ENCODE results near the gene RGS1. TPM values are rescaled to one million over a fixed set of nuclear protein-coding genes. Genes with fewer than 3 reads are reported as not detected.
A peak's percentile ranks its signal among the peaks of the same experiment; 100 is the strongest.

RGS1 gene, protein sequence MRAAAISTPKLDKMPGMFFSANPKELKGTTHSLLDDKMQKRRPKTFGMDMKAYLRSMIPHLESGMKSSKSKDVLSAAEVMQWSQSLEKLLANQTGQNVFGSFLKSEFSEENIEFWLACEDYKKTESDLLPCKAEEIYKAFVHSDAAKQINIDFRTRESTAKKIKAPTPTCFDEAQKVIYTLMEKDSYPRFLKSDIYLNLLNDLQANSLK
- 147 TPM for total RNA-seq

DNA sequence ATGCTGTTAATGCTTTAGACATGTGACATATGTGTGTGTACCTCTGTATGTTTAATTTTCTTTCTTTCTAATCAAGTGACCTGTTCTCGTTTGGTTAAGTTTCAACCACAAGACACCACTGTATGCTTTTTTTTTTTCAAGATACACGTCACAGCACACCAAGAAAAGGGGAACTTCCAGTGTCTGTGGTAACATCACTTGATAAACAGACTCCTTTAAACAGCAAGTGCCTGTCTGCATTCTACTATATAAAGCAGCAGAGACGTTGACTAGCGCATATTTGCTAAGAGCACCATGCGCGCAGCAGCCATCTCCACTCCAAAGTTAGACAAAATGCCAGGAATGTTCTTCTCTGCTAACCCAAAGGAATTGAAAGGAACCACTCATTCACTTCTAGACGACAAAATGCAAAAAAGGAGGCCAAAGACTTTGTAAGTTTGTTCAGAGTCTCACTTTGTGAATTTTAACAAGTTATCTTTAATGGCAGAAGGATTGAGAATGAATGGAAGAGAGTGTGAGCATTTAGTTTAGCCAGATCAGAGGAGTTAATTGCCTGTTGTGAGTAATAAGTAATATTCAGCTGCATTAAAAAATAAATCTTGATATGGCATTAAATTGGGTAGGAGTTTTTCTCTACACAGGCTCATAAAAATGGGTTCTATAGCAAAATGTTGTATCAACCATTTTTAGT is at the start of gene RGS1:
RGS1 (plus strand) TSS at position 275 of the 691 bp plus-strand sequence; CDS start at position 295, 20 bp downstream.
- DNase-seq (ENCODE audit: low spot score) = peak; percentile 67

DNA sequence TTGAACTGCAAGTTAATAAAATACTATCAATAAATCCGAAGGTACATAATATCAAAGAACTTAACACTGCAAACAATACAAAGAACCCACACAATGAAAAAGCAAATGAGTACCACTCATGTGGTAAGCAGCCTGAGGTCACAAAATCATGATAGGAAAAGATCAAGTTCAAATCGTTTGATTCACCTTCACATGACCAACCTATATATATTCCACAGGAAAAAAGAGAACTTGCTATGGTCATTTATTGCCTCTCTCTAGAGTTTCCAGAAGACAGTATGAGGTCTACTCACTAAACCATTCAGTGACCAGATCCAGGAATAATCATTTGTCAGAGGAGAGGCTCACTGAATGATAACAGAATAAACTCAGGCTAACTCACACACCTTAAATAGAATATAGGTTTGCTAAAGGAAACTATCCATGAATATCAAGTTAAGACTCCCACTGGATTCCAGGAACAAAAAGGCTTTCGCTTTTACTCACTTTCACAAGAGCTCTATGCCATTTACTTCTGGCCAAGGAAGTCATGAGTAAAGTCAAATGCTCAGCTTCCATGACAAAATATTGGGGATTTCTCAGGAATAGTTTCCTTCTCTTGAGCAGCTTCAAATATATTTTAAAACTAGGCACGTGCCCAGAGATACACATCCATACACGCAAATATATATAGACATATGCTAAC is 48.3 kb upstream of the RGS1 start:
- DNase-seq (ENCODE audit: low spot score) = no peak

DNA sequence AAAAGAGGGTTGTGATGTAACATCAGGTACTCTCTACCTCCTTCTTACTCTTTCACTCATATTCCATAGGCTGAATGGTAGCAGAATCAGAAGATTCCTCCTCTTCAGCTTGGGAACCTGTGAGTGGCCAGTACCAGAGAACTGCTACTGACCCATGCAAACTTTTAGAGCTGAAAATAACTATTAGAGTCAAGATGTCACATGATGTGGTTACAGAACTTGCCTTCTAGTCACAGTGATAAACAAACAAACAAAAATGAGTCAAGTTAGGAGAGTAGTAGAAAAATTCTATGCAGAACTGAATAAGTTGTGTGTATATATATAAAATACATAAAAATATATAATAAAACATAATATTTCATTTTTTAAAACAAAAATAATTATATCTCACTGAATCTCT is 47.6 kb upstream of the RGS1 start:
- DNase-seq (ENCODE audit: low spot score) = no peak

DNA sequence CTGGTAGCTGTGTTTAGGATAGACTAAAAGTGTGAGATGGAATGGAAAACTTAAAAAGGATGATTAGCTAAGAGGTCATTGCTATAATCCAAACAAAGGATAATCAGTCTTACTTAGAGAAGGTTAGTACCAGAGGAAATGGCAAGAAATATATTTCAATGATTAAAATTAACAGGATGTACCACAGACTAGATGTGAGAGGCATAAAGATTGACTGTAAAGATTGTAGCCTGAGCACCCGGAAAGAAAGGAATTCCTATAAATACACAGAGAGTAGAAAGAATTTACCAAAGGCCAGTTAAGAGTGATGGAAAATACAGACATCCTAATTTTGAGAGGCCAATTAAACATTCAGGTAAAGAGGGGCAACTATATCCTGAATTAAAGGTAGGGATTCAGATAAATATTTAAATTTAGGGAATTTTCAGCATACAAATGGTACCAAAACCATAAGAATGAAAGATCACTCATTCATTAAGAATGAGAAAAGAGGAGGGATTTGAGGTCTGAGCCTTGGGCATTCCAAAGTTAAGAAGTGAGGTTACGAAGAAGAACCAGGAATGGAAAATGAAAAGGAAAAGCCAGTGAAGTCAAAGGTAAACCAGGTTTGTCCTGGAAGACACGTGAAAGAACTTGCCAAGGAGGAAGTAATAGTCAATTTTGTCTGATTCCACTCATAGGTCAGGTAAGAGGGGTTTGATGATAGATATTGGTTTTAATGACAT is 46.4 kb upstream of the RGS1 start:
- DNase-seq (ENCODE audit: low spot score) = no peak

DNA sequence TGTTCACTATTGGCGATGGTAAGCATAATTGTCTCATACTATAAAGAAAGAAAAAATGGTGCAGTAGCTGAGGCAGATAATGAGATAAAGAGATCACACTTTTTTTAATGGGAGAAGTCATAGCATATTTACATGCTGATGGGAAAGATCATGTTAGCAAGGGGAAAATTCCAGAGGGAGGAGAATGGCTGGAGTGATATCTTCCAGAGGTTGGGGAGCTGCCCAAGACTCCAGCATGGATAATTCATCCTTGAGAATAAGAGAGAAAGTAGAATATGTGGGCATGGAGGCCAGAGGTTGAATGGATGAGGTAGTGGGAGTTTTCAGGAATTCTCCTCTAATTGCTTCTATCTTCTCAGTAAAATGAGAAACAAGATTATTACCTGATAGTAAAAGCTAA is 45.8 kb upstream of the RGS1 start:
- no peak for DNase-seq (ENCODE audit: low spot score)

DNA sequence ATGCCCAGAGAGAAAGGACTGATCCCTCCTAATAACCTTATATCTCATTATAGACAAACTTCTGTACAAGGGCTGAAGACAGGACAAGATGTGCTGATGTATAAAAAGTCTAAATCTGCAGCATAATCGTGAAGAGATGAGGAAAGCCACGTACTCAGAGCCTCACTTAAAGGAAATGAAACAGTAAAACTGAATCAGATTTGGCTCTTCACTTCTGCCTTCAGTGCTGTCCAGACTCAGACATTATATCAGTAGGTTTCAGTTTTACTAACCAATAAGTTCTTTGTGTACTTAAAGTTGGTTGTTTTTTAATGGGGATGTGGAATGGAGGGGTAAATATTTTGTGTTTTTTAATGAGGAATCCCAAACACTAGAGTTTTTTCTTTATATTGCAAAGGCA is 45.3 kb upstream of the RGS1 start:
- no peak for DNase-seq (ENCODE audit: low spot score)

DNA sequence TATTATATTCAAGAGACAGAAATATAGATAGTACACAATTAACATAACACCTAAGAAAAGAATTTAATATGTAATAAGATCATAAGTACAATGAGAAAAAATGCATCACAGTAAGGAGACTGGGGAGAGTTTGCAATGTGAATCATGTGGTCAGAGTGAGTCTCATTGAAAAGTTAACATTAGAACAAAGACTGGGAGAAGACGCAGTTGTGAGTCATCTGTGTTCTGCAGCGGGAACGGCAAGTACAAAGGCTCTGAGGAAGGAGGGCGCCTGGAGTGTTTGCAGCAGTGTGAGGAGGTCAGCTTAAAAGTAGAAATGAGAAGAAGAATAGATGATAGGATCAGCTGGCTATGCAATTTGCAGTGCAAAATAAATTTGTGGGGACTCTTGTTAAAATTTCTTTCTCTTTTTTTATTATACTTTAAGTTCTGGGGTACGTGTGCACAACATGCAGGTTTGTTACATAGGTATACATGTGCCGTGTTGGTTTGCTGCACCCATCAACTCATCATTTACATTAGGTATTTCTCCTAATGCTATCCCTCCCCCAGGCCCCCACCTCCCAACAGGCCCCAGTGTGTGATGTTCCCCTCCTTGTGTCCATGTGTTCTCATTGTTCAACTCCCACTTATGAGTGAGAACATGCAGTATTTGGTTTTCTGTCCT is 44.4 kb upstream of the RGS1 start:
- DNase-seq (ENCODE audit: low spot score) = peak; percentile 68

DNA sequence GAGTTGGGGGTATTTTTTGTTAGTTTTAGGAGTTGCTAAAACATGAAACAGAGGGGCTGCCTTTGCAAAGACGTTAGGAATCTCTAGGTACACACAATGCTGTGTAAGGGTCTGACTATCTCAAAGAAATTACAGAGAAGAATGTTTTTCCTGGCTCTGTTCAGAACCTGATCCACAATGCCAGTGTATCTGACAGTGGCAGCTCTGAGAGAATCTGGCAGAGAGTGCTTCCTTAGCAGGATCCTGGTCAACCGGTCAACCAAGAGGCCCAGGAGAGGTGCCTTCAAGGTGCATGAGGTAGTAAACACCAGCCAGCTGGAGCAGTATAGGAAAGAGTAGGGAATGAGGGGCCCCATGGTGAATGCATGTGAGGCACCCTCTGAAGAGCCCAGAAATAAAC is 40.9 kb upstream of the RGS1 start:
- DNase-seq (ENCODE audit: low spot score) = no peak

DNA sequence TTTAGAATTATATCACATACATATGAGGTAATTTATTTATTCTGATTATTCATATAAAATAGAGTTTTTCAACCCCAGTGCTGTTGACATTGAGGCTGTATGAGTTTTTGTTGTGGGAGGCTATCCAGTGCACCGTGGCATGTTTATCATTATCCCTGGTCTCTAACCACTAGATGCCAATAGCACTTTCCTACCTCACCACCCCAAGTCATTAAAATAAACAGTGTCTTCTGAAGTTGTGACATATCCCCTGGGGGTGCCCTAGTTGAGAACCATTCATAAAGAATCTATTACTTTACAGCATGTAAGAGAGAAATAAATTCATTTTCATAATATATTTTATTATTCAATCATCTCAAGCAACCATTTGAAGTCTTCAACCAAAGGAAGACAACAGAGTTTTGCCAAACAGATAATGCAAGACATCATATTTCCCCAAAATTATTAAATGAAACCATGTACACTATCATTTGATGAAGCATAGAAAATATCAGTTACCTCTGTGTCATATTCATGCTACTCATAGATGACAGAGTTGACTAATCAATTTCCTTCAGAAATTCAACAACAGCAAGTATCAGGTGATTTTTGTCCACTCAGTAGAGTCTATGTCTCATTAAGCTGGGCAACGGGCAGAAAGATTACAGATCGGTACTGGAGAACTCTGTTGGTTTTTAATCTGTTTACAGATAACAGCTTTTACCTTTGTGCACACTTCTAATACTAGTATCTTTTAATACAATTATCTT is 39.5 kb upstream of the RGS1 start:
- no peak for DNase-seq (ENCODE audit: low spot score)

DNA sequence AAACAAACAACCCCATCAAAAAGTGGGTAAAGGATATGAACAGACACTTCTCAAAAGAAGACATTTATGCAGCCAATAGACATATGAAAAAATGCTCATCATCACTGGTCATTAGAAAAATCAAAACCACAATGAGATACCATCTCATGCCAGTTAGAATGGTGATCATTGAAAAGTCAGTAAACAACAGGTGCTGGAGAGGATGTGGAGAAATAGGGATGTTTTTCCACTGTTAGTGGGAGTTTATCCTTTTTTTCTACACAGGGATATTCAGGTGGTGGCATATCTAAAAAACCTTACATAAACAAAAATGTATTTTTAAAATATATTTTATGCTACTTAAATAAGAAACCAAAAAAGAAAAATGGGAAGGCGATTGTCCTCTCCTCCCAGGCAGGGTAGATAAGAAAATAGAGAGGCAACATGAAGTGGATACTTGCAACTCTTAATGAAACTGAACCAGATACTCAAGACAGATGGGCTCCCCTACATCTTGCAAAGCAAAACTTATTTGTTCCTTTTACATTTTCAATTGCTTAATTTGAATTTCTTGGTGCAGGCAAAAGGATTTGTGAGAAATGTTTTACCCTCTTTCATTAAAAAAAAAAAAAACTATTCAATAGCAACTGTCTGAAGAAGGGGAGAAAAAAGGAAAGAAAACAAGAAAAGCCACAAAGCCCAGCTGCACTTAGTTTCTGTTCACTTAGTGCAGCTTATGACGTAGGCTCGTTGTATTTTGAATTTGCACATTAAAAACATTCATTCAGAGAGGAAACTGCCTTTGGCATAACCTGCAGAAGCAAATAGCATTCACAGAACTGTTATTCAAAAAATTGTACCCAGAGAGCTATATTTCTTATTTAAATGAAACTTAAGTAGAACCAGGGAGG is 36.9 kb upstream of the RGS1 start:
- no peak for DNase-seq (ENCODE audit: low spot score)

DNA sequence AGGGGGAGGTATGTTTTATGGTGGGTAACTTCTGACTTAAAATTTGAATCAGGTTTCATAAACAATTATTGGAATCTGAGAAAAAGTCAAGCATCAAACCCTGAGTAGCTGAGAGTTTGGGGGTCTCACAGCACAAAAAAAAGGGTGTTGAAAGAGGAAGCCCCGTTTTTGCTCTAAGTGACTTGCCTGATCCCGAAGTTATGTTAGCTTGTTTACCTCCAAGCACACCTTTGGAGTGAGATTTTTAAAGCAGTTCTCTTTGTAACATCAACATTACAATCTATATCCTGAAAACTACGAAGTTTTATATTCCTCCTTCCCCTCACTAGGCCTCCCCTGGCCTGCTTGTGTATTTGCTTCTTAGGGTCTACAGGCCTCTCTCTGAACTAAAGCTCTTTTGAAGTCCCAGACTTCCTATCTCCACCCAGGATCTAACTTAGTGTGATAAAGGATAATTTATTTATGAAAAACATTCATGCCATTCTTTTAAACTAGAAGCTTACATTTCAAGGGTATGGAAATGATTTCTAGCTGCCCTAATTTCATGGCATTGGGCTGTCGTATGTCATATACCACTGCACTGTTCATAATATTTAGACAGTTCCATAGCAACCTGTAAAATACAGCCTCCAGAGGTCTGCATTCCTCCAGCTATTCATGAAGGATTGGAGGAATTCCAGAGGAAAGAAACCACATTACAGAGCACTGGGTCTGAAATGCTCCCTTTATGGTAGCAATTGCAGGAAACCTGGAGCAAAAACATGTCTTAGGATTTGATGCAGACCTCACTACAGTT is 36.1 kb upstream of the RGS1 start:
- no peak for DNase-seq (ENCODE audit: low spot score)

DNA sequence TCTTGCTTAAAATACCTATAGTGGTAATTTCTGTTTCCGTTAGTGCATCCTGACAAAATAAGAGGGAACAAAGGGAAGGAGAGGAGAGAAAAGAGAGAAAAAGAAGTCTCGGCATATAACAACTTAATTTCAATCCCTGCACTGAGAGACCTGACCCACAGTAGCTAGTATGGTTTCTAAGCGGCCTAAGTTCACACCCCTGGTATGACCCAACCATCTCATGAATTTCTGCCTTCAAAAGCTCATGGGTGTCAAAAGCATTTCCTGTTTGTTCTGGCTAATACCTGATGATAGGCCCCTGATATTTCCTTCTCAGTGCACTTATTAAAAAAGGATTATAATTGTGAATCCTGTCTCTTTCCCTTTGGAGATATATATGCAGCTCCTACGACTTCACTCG is 32.1 kb upstream of the RGS1 start:
- DNase-seq (ENCODE audit: low spot score) = no peak

DNA sequence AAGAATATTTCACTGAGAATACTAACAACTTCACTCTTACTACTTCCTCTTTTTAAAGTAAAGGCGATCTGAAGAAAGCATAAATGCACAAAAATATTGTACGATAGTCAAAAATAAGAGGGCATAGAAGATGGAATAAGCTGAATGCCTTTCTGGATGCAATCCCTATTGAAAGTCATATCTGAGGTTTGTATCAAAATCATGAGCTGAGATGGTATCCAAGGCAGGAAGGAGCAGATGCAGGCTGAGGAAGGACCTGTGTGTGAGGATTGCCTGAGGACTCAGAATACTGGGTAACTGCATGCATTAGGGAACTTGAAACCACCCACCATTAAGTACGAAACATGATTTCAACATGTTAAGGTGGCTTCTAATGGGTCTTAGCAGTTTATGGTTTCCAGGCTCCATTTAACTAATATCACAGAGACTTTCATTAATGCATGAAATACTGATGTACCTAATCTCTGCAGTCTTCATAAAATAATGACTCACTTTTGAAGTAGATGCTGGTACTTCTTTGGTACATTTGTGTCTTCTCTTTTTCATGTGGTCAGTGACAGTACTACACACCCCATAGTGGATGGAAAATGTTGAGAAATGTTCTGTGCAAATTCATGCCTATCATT is 29.6 kb upstream of the RGS1 start:
- no peak for DNase-seq (ENCODE audit: low spot score)

DNA sequence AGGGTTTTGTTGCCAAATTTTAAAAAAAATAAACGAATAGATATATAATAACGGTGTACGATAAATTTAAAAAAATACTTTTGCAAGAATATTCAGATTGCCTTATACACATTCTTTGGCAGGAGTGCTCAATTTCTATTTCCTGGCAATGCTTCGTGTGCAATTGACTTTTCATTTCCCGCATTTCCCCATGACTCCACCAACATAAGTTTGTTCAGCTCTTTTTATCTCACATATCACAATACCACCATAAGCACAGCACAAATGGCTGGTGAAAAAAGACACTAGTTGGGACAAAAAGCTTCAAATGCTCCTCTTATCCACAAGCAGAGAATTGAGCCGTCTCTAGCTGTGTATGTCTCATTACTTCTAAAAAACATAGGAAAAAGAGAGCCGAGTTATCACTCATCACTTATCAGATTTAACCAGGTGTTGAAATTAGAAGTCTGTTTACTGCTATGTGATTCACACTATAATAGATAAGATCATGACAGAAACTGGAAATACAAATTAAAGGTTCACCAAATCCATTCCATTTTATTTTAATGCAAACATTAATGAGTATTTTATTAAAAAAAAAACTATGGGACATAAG is 28.9 kb upstream of the RGS1 start:
- no peak for DNase-seq (ENCODE audit: low spot score)

DNA sequence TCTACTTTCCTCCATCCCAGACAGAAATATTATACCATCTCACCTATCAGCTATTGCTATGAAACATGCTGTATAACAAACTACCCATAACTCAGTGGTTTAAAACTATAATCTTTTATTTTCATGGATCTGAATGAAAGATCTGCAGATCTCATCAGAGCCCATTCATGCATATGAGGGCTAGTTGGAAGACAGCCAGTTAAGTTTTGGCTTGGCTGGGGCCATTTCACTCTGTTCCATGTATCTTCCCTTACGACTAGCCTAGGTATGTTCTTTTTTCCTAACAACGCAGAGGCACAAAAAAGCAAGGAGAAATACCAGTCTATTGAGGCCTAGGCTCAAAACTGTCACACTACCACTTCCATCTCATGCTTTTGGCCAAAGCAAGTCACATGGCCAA is 28.1 kb upstream of the RGS1 start:
- DNase-seq (ENCODE audit: low spot score) = no peak

DNA sequence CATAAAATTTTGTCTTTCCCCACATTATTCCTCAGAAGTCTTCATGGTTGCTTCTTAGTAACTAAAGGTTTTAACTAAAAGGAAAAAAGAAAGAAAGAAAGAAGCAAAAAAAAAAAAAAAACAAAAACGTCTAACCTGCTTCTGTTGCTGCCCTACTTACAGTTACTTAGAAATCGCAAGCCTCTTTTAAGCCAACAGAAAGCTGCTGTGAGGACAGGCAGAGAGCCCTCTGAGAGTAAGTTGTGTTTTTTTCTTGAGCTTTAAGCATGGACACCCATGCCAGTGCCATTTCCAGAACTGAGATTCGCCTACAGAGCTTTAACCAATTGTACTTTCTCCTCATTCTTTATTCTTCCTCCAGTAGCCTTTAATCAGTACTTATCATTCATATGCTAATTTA is 25.6 kb upstream of the RGS1 start:
- DNase-seq (ENCODE audit: low spot score) = no peak

DNA sequence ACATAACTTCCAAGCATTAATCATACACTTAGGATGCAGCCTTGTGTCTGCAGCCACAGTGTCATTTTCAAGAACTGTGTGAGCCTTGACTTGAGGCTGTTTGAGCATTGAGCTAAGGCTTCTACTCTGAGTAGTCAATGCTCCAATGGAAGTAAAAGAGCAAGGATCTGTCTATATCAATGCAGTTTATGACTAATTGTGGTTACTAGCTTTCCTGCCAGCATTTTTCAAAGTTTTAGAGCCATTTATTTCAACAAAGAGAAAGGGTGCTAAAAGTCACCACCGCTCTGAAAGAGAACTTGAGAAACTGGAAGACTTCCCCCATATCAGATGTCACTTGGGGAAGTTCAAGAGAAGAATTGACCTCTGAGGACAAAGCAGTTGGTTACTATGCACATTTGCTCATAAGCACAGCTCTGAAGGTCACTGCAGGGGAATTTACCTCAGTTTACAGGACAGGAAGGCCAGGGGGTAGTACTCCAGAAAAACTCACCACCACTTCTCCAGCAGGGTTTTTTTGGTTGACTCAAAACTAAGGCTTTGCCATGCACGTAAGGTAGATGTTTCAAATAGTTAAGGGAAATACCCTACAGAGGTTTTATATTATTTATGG is 24.5 kb upstream of the RGS1 start:
- DNase-seq (ENCODE audit: low spot score) = no peak

DNA sequence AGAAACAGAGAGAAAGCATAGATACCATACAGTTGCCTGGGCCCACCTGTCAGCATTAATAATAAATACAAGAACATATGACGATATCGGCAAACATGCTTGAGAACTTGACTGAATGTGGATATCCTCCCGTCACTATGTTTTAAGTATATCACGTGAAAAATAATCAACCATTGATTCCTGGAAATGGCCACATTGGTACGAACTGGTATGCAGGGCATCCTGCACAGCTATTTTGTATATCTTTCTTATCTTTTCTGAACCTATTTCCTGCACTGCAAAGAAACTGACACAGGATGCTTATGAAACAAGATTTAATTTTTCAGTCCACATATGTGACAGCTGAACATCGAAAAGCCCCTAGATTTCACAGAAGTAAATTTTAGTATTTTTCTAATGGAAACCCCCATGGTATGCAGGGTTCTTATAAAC is 22.8 kb upstream of the RGS1 start:
- DNase-seq (ENCODE audit: low spot score) = no peak

All from mucosa of gallbladder (tissue), 1 donor.